ENCODE data around the gene DIP2C. TPM values are rescaled to one million over a fixed set of nuclear protein-coding genes. Genes with fewer than 3 reads are reported as not detected.
"Not testable (repeated sequence)": the region's sequence is repeated elsewhere in the genome, so short reads cannot be mapped to it uniquely, and the experiment has no call there.

The DIP2C gene
- polyA plus RNA-seq, 1 donor from 2014 or later, result 1.4 TPM

DNA sequence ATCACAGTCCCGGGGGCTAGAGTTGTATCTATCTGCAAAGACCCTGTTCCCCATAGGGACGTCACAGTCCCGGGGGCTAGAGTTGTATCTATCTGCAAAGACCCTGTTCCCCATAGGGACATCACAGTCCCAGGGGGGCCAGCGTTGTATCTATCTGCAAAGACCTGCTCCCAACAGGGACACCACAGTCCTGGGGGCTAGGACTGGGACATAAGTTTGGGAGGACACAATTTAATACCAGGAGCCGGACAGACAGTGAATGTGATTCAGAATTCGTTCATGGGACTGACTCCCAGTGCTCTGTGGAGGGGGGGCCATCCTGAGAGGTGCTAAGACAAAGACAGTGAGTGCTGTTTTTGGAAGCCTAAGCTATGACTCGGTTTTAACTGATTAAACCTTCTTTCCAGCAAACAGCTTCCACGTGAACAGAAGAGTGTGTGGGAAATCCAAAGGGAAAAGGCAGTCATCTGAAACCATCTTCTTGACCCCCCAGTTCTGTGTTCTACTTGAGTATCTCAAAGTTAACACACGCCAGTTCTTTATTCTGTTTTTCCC lies 153.0 kb downstream of the DIP2C start:
- peaks cover 33% of the 10 kb centered on the region for H3K27me3 Mint-ChIP-seq
- H3K9me3 Mint-ChIP-seq, result no peaks in the 10 kb centered on the region
- no peak overlapping the region for H3K4me3 Mint-ChIP-seq
- H3K36me3 Mint-ChIP-seq, result no peaks in the 10 kb centered on the region
- peaks cover 0 to 4% (median 2%) of the 10 kb centered on the region in 3 donors for H3K4me1 Mint-ChIP-seq
- H3K27ac Mint-ChIP-seq, result no peak overlapping the region

DNA sequence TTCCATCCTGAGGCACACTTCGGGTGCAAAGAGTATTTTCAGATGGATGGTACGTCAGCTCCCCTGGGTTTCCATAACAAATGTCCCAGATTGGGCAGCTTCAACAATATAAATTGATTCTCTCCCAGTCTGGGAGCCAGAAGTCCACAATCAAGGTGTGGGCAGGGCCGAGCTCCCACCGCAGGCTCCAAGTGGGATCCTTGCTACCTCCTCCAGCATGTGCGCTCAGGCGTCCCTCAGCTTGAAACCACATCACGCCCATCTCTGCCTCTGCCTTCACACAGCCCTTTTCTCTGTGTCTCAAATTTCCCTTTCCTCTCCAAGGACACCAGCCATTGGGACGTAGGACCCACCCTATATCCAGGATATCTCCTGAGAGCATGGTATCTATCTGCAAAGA lies 153.5 kb downstream of the DIP2C start:
- Mint-ChIP-seq H3K36me3 (no peaks in the 10 kb centered on the region), H3K4me1 (peaks cover 0 to 4% (median 0%) of the 10 kb centered on the region in 3 donors), H3K27ac (no peak overlapping the region), H3K4me3 (peak overlapping the region in 1 of 4 donors; percentile 64), H3K9me3 (no peaks in the 10 kb centered on the region), H3K27me3 (peaks cover 34% of the 10 kb centered on the region)

DNA sequence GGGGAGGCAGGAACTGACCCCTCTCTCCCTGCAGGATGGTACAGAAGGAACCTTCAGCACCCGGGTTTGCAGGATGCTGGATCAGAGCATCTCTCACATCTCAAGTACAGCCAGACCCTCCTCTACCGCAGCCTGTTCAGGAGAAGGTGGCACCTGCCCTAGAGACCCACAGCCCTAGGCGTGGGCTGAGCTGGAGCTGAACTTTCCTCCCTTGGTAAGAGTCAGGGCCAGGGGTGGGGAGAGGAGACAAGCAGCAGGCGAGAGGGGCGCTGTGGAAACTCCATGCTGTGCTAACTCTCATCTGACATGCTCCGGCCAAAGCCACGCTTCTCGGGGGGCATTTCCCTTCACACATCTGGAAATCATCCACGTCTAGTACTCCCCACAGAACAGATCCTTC lies 154.4 kb downstream of the DIP2C start:
- Mint-ChIP-seq H3K27ac (no peak overlapping the region), H3K36me3 (no peaks in the 10 kb centered on the region), H3K4me1 (no peaks in the 10 kb centered on the region), H3K4me3 (no peak overlapping the region), H3K27me3 (peaks cover 30% of the 10 kb centered on the region), H3K9me3 (no peaks in the 10 kb centered on the region)

DNA sequence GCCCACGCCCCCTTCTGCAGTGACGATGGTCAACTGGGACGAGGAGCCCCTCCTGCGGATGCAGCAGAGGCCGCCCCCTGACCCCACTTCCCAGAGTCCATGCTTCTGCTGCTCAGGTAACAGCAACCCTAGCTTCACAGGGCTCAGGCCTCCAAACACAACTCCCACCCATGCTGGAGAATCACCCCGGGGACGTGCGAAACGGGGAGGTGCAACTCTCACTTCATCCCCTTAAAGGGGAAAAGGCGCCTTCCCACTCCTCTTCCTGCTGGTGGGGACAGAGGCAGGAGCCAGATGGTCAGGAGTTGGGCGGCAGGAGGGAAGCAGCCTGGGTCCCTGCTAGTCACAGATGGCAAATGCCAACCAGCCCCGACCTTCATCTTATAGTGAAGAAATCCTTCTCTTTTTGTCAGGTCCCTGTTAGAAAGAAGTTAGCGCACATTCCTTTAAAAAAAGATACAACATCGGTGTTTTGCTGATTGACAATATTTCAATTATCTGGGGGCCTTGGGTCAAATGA lies 155.4 kb downstream of the DIP2C start:
- Mint-ChIP-seq H3K9me3 (no peaks in the 10 kb centered on the region), H3K27me3 (peaks cover 25% of the 10 kb centered on the region), H3K4me1 (no peaks in the 10 kb centered on the region), H3K4me3 (peak overlapping the region in 1 of 4 donors; percentile 83), H3K27ac (no peak overlapping the region), H3K36me3 (no peaks in the 10 kb centered on the region)

DNA sequence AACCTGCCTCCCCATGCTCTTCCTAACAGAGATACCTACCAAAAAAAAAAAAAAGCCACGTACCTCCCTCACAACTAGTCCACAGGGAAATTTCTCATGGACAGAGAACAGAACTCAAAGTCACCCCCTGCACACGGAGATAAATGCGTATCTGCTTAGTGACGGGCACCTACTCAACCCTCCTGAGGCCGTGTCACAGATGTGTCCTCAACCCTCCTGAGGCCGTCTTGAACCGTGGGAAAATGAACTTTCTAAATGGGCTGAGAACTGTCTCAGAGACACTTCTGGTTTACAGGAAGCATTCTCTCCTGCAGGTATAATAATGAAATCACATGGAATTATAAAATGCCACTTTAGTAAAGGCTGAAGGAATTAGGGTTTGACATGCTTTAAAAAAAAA lies 155.9 kb downstream of the DIP2C start:
- Mint-ChIP-seq H3K4me1 (no peaks in the 10 kb centered on the region), H3K9me3 (no peaks in the 10 kb centered on the region), H3K4me3 (peak overlapping the region in 1 of 4 donors; percentile 83), H3K36me3 (no peaks in the 10 kb centered on the region), H3K27ac (no peak overlapping the region), H3K27me3 (peaks cover 25% of the 10 kb centered on the region)

DNA sequence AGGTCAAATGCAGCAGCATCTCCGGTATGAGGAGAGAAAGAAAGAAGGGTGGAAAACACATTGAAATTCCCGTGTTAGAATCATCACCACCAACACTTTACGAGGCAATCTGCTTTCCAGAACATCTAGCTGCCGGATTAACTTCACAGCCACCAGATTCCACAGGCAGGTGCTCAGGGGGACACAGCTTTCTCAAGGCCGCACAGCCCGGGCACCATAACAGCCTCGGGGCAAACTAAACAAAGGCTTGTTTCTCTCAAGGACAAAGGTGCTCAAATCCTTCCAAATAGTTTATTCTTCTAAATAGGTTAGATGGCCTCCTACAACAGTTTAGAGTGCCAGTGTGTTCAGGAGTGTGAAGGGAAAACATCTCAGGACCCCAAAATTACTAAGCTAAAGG lies 156.3 kb downstream of the DIP2C start:
- peaks cover 25% of the 10 kb centered on the region for H3K27me3 Mint-ChIP-seq
- H3K9me3 Mint-ChIP-seq, result no peaks in the 10 kb centered on the region
- no peaks in the 10 kb centered on the region for H3K36me3 Mint-ChIP-seq
- H3K4me1 Mint-ChIP-seq, result no peaks in the 10 kb centered on the region
- no peak overlapping the region for H3K27ac Mint-ChIP-seq
- no peak overlapping the region for H3K4me3 Mint-ChIP-seq

DNA sequence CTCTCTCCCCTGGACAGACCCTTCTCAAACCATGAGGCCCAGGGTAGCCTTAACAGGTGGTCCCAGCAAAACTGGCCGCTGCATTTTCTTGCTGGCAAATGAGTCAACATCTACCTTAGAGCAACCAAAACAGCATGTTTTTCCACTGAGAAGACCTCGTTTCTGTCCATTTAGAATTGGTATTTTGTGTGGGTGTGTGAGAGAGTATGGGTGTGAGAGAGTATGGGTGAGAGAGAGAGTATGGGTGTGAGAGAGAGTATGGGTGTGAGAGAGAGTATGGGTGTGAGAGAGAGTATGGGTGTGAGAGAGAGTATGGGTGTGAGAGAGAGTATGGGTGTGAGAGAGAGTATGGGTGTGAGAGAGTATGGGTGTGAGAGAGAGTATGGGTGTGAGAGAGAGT lies 157.1 kb downstream of the DIP2C start:
- H3K36me3 Mint-ChIP-seq, H3K4me3 Mint-ChIP-seq, H3K27ac Mint-ChIP-seq, H3K9me3 Mint-ChIP-seq, H3K4me1 Mint-ChIP-seq: not testable (repeated sequence)
- peaks cover 24% of the 10 kb centered on the region for H3K27me3 Mint-ChIP-seq

DNA sequence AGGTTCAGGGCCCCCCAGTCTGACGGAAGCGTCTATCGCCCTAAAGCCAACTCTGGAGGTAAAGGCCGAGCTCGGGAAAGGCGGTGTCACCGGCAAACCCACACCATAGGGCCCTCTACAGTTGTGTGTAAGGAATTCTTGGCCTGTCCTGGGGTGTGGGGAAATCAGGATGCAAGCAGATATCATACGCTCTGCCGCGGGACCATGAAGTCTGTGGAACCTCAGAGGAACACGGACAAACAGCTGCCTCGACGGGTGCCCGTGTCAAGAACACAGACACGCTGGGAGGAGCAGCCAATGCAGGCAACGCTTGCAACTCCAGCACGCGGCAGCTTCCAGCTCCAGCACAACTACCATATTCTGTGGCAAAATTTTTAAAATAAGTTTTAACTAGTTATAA lies 157.9 kb downstream of the DIP2C start:
- no peak overlapping the region for H3K27ac Mint-ChIP-seq
- no peak overlapping the region for H3K4me3 Mint-ChIP-seq
- H3K36me3 Mint-ChIP-seq, result no peaks in the 10 kb centered on the region
- H3K4me1 Mint-ChIP-seq, result peaks cover 0 to 1% (median 0%) of the 10 kb centered on the region in 3 donors
- peaks cover 19% of the 10 kb centered on the region for H3K27me3 Mint-ChIP-seq
- no peaks in the 10 kb centered on the region for H3K9me3 Mint-ChIP-seq

DNA sequence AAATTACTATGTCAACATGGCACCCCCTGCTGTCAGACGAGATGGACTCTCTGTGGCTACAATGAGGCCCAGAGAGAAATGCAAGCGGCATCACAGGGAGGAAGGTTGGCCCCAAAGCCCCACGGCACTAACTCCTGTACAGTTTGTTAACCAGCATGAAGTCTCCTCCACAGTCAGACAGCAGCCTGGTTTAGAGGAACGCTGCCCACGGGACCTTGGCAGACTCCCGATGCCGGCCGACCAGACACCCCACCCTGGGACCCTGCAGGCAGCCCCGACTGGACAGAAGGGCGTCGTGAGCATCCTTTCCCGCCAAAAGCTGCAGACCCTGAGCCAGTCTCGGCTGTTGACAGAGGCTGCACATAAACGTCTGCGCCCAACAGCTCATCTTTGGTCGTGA lies 158.8 kb downstream of the DIP2C start:
- H3K36me3 Mint-ChIP-seq, result no peaks in the 10 kb centered on the region
- H3K9me3 Mint-ChIP-seq, result no peaks in the 10 kb centered on the region
- H3K27ac Mint-ChIP-seq, result peak overlapping the region in 1 of 3 donors; percentile 63
- H3K4me1 Mint-ChIP-seq, result peaks cover 0 to 1% (median 0%) of the 10 kb centered on the region in 3 donors
- no peak overlapping the region for H3K4me3 Mint-ChIP-seq
- H3K27me3 Mint-ChIP-seq, result peaks cover 16% of the 10 kb centered on the region

DNA sequence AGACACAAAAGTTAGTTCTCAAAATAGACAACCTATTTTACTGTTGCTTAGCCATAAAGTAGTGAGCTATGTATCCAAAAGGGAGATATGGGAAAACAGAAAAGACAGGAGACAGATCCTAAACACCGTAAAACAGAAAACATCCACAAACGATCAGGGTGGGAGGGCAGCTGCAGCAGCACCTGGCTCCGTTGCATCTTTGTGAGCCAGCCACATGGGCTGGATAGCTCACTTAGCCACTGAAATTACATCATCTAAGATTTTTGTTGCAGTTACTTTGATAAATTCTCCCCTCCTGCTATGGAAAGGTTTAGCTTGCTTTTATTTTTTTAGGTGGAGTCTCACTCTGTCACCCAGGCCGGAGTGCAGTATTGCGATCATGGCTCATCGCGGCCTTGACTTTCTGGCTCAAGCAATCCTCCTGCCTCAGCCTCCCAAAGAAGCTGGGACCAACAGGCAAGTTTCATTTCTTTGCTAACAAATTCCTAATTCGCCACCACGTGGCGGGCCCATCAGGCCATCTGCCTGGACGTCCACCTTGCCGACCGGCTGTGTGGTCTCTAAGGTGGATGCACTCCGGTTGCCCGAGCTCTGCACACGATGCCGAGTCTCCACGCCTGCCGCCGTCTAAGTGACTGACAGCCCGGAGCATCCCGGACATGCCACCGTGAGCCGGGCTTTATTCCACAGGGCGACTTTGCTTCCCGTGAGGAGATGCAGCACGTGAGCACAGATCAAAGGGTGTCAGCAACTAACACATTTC lies 159.8 kb downstream of the DIP2C start:
- H3K36me3 Mint-ChIP-seq, result no peaks in the 10 kb centered on the region
- H3K4me1 Mint-ChIP-seq, result peaks cover 0 to 1% (median 0%) of the 10 kb centered on the region in 3 donors
- no peaks in the 10 kb centered on the region for H3K9me3 Mint-ChIP-seq
- no peak overlapping the region for H3K27ac Mint-ChIP-seq
- no peak overlapping the region for H3K4me3 Mint-ChIP-seq
- H3K27me3 Mint-ChIP-seq, result peaks cover 12% of the 10 kb centered on the region

DNA sequence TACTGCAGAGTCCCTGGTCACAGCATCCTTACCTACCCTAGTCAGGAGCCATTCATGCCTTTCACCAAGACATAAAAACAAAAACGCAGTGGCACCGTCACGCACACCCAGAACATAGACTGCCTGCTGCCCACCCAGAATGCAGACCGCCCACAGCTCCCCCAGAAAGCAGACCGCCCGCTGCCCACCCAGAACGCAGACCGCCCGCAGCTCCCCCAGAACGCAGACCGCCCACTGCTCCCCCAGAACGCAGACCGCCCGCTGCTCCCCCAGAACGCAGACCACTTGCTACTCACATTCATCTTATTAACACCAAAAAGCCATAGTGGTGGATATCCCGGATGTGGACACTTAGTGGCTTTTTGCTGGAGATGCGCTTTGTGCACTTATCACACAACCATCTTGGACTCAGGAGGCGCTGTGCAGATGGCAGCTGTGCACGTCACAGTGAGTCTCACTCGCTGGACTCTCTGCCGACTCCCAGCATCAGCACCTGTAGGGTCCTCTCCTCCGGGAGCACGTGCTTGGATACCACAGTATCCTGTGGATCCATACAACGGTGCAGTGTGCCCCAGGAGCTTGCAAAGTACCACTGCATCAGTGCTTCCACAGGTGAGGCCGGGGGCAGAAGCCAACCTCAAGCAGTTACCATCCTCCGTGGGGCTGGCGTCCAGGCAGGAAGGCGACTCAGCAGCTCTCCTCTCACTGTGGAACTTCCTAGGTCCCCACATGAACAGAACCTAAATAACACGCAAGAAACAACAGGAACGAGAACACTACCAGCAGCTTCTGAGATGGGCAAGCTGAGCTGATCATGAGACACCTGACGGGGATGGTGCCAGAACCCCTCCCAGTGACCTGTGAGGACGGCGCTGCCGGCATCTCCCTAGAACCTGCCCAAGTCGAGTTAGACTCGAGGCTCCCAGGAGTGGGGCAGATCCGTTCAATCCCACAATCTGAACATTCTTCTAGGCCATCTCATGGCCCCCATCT lies 161.0 kb downstream of the DIP2C start:
- peaks cover 8% of the 10 kb centered on the region for H3K27me3 Mint-ChIP-seq
- H3K4me1 Mint-ChIP-seq, result peaks cover 0 to 1% (median 0%) of the 10 kb centered on the region in 3 donors
- H3K9me3 Mint-ChIP-seq, result no peaks in the 10 kb centered on the region
- H3K36me3 Mint-ChIP-seq, result no peaks in the 10 kb centered on the region
- H3K4me3 Mint-ChIP-seq, result no peak overlapping the region
- no peak overlapping the region for H3K27ac Mint-ChIP-seq

DNA sequence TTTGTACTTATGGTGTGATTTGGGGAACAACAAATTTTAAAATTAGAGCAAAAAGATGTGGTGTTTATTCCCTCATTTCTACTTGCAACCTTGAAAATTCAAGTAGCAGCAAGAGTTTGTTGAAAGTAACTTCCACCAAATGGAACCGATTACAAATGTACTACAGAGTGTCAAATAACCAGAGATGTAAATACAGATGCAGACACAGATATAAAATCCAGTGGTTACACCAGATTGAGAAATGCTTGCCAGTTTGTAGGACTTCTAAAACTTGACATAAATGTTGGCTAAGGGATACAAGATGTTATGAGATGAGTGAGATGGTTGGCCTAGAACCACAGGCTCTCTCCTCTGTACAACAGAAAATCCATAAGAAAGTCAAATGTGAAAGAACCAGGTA lies 162.1 kb downstream of the DIP2C start:
- Mint-ChIP-seq H3K27me3 (peaks cover 15% of the 10 kb centered on the region), H3K36me3 (no peaks in the 10 kb centered on the region), H3K9me3 (no peaks in the 10 kb centered on the region), H3K4me3 (no peak overlapping the region), H3K4me1 (peaks cover 0 to 1% (median 0%) of the 10 kb centered on the region in 3 donors), H3K27ac (no peak overlapping the region)

DNA sequence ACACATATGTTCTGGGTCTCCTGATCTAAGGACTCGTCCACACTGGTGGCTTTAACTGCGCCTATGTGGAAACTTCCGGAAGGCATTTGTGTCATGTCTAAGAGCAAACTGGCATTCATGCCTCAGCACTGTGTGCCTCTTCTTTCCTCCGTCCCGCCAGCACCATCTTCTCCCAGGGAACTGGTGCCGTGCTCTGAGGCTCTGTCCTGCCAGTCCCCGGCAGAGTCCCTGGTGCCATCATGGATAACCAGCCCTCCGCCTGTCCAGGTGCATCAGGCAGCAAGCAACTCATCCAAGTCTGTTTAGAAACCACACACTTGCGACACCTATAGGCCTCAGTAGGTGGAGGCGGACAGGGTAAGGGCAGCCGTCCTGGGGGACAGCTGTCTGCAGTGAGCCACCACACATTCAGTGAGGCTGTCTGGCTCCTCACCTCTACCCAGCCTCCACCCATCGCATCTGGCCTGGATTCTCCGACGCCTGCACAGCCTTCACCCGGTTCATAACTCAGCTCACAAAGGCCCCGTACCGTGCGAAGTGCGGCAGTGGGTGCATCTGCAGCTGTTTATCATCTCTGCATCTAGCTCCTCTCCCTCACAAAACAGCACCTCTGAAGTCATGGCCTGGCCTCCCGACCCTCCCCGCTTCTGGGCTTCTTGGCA lies 162.7 kb downstream of the DIP2C start:
- peaks cover 0 to 1% (median 0%) of the 10 kb centered on the region in 3 donors for H3K4me1 Mint-ChIP-seq
- no peak overlapping the region for H3K27ac Mint-ChIP-seq
- H3K9me3 Mint-ChIP-seq, result no peaks in the 10 kb centered on the region
- peaks cover 17% of the 10 kb centered on the region for H3K27me3 Mint-ChIP-seq
- no peaks in the 10 kb centered on the region for H3K36me3 Mint-ChIP-seq
- no peak overlapping the region for H3K4me3 Mint-ChIP-seq

DNA sequence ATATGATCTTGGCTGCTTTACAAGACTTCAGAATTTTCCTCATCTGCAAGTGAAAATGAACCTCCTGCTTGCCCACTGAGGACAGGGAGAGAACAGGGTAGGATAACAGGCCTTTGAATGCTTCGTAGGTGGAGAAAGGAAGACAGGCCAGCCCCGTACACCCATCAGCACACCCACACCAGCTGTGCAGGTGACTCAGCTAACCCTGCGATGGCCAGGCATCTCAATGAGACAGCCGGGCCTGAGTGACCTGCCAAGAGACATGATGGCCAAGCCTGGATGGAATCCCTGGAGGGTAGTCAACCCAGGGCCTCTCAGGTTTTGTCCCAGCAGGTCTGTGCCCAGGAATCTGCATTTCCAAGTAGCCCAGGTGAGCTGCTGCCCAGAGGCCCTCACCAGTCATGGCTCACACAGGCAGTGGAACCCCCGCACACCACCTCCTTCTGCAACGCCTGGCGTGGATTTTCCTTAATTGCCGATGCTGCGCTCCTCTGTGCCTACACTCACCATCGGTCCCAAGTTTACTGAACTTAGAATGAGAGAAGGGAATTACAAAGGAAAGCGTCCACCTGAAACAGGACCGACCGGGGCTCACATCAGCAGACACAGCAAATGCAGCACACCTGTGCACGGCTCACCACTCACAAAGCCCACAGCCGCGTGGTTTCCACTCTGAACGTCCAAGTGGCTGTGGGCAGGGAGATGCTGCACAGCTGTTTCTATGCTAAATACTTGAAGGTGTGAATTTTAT lies 163.7 kb downstream of the DIP2C start:
- H3K36me3 Mint-ChIP-seq, result no peaks in the 10 kb centered on the region
- no peak overlapping the region for H3K4me3 Mint-ChIP-seq
- H3K4me1 Mint-ChIP-seq, result peaks cover 1 to 5% (median 4%) of the 10 kb centered on the region in 3 donors
- no peak overlapping the region for H3K27ac Mint-ChIP-seq
- no peaks in the 10 kb centered on the region for H3K9me3 Mint-ChIP-seq
- peaks cover 15% of the 10 kb centered on the region for H3K27me3 Mint-ChIP-seq

Data from IgD-negative memory B cell (primary cell).